Embryonic facial prominence (tissue), 1 donor: Measurements from ENCODE around the gene LCK.
"Not testable (repeated sequence)": the region's sequence is repeated elsewhere in the genome, so short reads cannot be mapped to it uniquely, and the experiment has no call there.

ENCODE experiments used
- DNase-seq: peaks from one replicate; pipeline ENCODE4 v3.0.0-alpha.2; 2016; ENCODE audit errors: extremely low spot score

Gene LCK

DNA sequence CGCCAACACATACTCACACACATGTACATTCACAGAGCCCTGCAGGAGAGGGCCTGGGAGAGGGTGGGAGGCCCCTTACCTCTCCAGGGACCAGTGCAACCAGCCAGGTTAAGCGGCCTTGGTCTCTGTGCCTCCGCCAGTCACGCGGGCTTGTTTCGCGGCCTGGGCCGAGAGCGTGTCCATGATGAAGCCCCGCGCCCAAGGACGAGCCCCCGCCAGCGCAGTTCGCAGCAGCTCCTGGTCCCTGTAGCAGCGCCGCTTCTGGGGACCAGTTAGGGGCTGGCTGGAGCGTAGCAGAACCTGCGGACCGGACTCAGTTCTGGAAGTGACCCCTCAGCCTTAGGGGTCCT, 11.3 kb upstream of the LCK start:
- DNase-seq, result no peak

DNA sequence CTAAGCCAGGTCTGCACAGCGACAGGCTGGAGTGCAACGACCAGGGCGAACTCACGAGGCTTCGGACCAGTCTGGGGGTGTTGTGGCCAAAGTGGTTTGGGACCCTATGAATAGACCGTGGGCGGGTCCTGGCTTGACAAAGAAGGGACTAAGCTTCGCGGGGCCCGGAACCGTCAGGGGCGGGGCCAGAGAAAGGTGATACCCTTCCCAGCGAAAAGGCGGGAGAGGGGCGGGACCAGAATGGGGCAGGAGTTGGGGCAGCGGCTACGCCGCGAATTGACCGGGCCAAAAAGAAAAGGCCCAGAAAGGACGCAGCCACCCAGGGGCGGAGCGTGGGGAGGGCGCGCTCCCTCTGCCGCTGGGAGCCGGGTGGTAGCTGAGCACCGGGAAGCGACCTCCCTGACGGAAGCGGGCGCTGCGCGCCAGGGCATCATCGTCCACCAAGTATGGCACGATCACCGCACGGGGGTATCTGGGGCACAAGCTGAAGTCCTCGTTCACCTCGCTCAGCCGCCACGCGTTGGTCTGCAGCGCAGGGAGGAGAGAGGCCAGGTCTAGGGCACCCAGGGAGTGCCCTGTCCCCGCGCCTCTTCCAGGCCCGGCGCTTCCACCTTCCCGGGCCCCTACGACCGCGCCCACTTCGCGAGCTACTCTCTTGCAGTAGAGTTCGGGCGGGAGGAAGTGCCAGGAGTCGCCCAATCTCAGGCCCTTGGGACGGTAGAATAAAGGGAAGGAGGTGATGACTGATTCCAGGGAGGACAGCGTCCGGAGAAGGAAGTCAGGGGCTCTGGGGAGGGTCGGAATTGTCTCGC, 10.7 kb upstream of the LCK start:
- DNase-seq, result no peak

DNA sequence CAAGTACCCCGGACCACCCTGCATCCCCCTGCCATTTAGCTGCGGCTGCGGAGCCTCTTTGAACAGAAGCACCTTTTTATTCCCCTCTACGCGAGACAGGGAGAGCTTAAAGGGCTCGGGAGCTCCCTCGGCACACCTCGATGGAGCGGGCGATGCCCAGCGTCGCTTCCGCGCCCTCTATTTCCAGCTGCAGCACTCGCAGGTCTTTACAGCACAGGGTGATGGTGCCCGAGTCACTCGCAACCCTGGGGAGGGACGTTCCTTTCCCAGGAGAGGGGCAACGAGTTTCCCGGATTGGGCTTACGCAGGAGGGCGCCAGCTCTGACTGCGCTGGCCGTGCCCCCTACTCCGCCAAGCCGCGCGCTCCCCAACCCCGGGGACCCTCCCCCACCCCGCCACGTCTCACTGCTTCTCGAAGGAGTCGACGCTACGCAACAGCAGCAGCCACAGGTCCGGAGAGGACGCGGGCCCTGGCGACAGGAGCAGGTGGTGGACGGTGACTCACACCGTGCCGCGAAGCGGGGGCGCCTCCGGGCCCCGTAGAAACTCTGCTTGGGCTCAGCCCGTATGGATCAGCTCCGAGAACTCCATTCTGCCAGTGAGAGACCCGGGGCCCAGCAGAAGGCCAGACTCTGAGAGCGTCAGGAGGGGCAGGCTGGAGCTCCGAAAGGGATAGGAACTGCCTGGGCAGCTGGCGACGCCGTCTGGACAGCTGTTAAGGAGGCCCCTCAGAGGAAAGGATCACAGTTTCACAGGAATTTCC, 9.9 kb upstream of the LCK start:
- no peak for DNase-seq

DNA sequence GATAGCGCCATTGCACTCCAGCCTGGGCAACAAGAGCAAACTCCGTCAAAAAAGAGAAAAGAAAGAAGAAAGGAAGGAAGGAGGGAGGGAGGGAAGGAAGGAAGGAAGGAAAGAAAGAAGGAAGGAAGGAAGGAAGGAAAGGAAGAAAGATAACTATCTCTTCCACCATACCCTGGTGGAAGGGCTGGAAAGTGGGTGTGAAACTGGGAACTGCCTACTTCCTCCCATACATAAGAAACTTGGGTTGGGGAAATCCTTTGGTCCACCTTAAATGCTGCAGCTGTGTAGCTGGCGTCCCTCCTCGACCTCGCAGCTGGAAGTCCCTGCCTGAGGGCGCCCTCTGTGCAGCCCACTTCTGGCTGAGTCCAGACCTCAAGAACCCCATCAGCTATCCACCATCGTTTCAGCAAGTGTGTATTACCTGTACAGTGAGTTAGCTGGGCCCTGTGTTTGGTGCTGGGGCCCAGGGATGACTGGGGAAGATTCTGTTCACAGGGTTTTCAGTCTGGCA, 8.7 kb upstream of the LCK start:
- DNase-seq, result no peak

DNA sequence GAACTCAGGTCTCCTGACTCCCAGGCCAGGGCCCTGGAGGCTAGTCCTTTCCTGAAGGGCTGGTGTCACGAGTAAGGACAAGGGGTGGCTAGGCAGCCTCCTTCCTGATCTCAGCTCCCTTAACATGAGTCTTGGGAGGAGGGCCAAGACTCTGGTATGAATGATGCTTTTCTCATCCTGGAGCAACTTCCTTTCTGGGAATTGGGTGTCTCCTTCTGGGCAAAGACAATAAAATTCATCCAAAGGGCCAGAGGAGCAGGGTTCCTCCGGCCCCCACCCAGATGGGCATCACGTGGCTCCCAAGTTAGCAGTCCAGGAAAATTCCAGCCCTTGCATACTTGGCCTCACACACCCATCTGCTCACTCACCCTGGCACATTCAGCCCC, 4.2 kb upstream of the LCK start, which contains the start of gene FAM167B:
TSS of gene FAM167B (plus strand) at position 335 of the 386 bp plus-strand sequence. CDS start 200 bp downstream, outside the sequence.
- DNase-seq, result no peak

DNA sequence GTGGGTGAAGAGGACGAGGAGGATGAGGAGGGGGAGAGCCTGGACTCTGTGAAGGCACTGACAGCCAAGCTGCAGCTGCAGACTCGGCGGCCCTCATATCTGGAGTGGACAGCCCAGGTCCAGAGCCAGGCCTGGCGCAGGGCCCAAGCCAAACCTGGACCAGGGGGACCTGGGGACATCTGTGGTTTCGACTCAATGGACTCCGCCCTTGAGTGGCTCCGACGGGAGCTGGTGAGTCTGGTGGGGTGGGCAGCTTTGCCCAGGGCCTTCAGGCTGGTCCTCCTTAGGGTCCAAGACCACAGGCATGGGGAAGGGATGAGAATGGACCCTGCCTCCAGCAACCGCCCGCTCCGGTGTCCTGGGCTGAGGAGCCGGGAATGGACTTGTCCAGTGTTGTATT, 3.6 kb upstream of the LCK start:
- no peak for DNase-seq

DNA sequence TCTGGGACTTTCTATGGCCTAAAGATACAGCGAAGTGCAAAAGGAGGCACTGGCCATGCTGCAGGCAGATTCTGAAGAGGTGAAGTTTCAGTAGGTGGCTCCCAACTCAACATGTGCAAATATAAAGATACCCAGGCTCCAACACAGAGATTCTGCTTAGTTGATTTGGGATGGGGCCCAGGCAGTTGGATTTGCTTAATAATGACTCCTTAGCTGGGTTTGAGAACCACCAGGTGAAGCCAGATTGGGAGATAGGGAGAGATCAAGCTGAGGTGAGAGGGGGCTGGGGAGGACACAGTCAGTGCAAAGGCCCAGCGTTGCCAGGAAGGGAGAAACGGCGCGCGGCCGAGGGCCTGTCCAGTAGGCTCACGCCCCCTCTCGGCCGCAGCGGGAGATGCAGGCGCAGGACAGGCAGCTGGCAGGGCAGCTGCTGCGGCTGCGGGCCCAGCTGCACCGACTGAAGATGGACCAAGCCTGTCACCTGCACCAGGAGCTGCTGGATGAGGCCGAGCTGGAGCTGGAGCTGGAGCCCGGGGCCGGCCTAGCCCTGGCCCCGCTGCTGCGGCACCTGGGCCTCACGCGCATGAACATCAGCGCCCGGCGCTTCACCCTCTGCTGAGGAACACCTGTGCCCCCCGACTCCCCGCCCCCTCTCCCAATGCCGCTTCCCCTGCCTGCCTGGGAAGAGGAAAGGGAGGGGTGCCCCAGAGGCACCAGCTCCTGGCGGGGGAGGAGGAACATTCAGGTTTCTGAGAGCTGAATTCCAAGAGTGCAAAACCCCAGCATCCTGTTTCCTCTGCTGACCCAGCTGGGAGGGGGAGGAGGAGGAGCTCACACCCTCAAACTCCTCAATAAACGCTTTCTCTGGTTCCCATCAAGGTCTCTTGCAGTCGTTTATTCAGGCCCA, 2.8 kb upstream of the LCK start:
- no peak for DNase-seq

DNA sequence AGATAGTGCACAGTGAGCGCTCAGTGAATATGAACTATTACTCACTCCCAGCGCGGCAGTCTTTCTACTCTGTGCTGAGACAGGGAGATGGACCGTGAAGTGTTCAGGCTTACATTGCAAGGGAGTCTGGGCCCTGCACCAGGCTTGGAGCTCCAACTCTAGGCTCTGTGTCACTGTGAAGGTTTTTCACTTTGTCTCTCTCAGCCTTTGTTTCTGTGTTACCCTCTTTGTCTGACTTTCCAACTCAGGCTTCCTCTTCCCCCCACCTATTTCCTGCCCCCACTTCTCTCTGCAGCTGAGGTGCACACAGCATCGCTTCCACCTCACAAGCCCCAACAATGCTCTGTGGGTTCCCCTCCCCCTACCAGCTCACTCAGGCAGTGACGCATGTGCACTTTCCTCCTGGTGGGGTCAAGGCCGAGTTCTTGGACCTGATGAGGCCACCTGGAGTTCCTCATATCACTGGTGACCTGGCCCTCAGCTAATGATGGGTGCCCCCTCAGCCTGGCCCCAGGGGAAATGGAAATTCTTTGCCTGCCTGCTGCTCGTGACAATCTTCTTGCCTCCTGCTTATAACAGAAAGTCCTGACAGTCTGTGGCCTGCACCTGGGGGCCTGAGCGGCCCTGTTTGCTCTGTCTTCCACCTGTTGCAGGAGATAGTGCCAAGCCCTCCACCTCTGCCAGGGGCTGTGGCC, 1.1 kb upstream of the LCK start:
- DNase-seq, result no peak

DNA sequence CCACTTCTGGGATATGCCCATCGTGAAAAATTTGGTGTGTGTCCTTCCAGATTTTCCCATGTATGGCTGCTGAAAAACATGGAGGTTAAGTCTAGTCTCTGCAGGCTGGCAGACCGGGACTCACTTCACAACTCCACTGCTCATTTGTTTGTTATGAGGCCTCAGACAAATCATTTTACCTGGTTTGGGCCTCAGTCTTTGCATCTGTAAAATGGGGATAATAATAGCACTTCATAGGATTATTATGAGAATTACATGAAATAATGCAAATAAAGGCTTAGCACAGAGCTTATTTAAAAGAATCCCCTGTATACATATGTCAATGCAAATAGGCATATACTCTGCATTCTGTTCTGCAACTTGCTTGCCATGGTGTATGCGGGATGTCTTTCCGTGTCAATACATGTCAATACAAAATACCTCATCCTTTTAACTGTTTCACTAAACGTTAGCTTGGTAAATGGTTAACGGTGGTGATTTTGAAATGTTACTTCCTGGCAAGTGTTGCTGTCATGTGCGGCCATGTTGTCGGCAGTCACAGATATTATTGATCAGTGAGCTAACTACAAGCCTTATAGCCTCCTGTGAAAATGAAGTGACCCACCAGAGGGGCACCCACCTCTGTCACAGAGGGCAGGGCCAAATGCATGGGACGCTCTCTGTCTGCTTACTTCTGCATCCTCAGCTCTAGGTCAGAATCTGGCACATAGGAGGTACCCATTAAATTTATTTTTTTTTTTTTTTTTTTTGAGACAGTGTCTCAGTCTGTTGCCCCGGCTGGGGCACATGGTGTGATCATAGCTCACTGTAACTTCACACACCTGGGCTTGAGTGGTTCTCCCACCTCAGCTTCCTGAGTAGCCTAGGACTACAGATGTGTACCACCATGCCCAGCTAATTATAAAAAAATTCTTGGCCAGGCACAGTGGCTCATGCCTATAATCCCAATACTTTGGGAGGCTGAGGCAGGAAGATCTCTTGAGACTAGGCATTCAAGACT, 4.3 kb downstream of the LCK start:
- DNase-seq, result no peak

DNA sequence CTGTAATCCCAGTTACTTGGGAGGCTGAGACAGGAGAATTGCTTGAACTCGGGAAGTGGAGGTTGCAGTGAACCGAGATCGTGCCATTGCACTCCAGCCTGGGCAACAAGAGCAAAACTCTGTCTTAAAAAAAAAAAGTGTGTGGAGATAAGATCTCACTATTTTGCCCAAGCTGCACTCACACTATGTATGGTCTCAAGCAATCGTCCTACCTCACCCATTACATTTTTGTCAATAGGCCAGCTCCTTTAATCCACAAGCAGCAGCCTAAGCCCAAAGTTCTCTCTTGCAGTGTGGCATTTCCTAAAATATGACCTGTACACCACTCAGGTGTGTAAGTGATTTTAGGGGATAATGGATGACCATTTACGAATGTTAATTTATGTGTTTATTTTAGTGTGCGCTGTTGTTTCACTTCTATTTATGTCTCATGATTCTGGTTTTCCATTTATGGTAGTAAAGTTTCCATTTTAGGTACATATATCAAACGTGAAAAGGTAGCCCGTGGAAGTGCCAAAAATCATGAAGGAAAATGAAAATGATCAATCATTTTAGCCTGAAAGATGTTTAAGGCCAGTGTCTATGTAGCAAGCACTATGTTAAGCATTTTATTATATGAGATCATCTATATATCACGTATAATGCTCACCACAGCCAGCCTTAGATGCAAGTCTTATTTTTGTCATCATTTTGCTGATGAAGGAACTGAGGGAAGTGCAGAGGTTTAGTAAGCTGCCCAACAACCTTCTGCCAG, 5.6 kb downstream of the LCK start:
- DNase-seq, result no peak

DNA sequence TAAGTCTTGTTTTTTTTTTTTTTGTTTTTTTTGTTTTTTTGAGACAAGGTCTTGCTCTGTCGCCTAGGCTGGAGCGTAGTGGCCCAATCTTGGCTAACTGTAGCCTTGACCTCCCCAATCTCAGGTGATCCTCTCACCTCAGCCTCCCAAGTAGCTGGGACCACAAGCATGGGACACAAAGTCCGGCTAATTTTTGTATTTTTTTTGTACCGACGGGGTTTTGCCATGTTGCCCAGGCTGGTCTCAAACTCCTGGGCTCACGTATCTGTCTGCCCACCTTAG, 6.1 kb downstream of the LCK start:
- no peak for DNase-seq

DNA sequence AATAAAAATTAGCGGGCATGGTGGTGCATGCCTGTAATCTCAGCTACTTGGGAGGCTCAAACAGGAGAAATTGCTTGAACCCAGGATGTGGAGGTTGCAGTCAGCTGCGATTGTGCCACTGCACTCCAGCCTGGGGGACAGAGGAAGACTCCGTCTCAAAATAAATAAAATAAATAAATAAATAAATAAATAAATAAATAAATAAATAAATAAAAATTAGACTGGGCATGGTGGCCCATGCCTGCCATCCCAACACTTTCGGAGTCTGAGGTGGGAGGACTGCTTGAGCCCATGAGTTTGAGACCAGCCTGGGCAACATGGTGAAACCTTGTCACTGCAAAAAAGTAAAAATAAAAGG, 12.2 kb downstream of the LCK start:
- not testable (repeated sequence) for DNase-seq

DNA sequence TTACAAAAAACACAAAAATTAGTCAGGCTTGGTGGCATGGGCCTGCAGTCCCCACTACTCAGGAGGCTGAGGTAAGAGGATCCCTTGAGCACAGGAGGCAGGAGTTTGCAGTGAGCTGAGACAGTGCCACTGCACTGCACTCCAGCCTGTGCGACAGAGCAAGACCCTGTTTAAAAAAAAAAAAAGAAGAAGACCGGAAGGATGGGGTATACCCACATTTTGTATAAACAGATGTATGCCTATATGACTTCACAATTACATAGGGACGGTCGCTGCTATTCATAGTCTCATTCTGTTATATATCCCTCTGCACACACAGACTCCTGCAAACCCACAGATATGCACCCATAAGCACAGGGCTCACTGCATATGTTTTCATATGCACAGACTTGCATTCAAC, 12.7 kb downstream of the LCK start:
- DNase-seq, result no peak

DNA sequence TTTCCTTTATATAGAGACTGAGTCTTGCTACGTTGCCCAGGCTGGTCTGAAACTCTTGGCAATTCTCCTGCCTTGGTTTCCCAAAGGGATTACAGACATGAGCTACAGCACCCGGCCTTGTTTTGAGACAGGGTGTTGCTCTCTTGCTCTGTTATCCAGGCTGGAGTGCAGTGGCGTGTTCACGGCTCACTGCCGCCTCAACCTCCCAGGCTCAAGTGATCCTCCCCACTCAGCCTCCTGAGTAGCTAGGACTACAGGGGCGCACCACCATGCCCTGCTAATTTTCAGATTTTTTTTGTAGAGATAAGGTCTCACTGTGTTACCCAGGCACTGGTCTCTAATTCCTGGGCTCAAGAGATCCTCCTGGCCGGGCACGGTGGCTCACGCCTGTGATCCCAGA, 14.8 kb downstream of the LCK start:
- no peak for DNase-seq

DNA sequence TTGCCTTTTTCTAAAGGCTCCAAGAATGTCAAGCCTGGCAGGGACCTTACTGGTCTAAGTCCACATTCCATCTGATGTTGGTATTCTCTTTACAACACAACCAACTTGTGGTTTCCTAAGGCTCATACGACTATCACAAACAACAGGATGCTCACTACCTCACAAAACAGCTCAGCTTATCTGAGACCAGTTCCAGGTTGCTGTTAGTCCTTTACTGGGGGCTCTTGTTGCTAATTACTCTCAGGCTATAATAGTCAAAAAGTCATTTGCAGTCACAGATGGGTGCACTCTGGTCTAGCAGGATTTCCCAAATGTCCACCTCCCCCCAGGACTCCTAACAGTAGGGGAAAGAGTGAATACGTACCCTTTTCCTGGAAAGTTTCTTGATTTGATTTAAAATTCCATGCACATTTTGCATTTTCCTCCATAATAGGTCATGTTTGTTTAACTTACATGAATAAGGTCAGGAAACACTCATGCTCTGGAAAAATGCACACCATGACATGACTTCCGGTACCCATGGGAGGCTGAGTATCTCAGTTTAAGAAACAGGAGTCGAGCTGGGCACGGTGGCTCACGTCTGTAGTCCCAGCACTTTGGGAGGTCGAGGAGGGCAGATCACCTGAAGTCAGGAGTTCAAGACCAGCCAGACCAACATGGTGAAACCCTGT, 16.0 kb downstream of the LCK start:
- DNase-seq, result no peak

DNA sequence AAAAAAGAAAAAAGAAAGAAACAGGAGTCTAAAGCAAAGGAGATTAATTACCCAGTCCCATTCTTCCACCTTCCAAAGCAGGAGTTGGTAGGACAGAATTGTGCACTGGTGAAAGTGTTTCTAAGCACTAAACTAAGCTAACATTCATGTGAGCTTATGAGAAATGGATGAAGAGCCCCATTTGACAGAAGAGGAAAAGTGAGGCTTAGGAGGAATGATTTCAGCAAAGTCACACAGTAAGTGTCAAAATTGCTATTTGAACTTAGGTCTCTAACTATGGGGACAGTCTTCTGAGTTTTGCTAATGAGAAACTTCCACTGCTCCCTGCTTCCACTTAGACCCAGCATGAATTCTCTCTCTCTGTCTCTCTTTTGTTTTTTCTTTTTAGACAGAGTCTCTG, 18.7 kb downstream of the LCK start:
- no peak for DNase-seq

DNA sequence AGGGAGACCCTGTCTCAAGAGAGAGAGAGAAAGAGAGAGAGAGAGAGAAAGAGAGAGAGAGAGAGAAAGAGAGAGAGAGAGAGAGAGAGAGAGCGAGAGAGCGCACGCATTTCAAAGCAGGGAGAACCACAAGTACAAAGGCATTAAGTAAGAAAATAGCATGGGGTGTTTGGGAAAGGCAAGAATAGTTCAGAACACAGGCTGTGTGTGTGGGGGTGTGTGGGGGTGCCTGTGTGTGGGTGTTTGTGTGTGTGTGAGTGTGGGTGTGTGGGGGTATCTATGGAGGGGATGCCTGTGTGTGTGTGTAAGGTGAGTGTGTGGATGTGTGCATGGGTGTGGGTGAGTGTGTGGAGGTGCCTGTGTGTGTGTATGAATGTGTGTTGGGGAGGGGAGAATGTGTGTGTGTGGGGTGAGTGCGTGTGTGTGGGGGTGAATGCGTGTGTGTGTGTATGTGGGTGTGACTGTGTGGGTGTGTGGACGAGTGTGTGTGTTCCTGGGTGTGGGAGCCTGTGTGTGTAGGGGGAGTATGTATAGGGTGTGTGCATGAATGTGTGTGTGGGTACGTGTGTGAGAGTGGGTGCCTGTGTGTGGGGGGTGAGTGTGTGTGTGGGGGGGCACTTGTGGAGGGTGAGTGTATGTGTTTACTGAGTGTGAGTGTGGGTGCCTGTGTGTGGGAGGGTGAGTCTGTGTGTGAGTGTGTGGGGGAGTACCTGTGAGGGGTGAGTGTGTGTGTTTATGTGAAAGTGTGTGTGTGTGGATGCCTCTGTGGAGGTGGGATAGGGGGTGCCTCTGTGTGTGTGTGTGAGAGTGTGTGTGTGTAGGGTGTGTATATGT, 21.7 kb downstream of the LCK start:
- no peak for DNase-seq
